Hepatic stellate cell (primary cell): ENCODE results near the gene HOXA3.

Experiments used
- DNase-seq: peaks from one replicate; pipeline ENCODE4 v3.0.0; 2011; ENCODE audit warnings: low spot score

The HOXA3 gene

DNA sequence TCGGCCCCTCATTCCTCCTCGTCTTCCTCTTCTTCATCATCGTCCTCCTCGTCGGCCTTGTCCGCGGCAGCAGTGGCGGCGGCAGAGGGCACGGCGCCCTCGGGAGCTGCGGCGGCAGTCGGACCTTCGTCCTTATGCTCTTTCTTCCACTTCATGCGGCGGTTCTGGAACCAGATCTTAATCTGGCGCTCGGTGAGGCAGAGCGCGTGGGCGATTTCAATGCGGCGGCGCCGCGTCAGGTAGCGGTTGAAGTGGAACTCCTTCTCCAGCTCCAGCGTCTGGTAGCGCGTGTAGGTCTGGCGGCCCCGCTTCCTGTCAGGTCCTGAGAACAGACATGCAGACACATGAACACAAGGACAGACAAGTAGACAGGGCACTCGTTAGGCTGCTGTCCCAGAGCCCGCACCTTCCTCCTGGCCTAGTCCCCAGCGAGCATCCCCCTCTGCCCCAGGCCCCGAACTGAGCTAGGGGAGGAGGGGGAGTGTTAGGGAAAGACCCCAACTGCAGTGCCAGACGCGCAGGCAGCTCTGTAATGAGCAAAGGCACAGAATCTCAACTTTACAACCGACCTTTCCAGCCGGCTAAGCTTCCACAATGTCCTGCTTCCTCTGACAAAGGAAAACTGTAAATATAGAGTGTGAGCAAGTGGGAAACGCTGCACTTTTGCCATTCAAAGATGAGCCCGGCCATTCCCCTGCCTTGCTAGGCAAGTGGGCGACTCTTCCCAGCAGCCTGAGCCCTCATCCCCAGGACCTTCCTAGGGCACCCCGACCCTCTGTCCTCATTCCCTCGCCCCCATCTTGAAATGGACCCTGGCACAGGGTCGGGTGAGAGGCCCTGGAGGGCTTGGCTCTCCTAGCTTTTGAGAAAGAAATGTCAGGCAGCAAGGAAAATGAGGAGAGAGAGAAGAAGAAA lies 2.8 kb upstream of the HOXA3 start:
- no peak for DNase-seq

DNA sequence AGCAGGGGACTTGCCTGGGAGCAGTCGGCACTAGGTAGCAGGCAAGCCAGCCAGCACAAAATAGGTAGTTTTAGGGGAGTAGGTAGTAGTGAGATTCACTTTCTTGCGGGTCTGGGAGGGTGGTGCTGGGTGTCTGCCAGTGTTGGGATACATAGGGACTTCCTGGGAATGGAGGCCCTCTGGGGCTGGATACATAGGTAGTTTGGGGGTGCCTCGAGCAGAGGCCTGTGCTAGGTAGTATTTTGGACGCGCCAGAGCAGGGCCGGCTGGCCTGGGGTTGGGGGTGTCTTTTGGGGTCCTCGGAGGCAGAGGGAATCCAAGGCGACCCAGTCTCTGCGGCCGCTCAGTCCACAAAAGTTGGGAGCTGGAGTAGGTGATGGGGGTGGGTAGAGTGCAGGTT lies 2.0 kb upstream of the HOXA3 start:
- no peak for DNase-seq

DNA sequence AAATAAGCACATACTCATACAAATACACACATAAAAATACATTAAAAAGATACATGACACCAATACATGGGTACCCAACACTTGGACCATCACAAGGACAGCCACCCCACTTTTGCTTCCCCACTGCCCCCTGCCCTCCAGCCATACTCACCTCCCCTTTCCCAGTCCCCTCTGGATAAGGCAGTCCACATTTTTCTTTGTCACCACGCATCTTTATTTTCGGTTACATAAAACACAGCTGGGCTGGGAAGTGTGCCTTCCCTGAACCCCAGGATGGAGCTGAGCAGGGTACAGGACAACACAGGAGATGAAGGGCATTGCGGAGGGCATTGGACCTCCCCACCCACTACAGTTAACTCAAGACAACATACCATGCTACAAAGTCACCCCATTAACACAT lies 1.1 kb upstream of the HOXA3 start:
- no peak for DNase-seq

DNA sequence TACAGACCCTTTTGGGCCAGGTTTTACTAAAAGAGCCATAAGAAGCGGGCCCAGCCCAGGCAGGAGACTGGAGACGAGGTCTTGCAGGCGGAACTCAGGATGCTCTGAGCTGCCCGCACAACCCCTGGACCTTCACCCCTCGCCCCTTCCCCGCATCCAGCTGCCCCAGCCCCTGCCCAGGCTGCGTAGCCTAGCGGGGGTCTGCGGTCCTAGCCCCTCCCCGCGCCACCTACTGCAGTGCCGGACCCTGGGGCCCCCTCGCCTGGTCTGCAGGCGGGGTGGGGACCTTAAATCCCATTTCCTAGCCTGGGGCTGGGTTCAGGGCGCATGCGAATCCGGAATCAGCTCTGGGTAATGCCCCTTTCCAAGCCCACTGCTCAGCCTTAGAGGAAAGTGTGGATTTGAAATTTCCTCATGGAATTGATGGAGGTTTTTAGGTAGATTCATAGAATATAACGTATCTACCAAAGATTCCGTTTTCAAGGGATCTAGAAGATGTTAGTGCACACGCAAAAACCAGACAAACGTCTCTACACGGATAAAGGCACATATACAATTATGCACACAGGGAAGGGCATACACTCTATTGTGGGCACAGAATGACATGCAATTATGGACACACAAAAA lies 546 bp upstream of the HOXA3 start:
- DNase-seq: no peak

DNA sequence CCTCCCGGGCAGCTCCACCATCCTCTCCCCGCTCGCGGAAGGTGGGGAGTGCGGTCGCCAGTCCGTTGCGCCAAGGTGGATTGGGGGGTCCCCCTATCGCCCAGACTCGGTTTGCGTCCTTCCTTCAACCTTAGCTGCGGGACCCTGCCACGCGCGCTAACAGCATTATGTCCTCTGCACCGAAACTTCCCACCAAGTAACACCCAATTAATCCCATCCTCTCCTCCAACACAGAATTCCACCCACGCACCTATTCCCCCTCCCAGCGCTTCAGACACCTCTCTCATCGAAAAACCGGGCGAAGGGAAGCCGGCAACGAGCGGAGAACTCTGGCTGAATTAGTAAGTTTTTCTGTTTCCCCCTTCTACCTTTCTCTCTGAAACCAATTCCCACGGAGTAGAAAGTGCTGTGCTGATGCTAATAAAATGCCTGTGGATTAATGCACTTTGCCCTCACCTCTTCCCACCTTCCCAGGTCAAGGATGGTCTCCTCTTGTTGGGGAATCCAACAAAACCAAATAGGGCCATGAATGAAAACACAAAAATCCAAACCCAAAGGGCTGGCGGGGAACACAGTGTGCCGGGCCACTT lies 947 bp downstream of the HOXA3 start:
- DNase-seq: no peak

DNA sequence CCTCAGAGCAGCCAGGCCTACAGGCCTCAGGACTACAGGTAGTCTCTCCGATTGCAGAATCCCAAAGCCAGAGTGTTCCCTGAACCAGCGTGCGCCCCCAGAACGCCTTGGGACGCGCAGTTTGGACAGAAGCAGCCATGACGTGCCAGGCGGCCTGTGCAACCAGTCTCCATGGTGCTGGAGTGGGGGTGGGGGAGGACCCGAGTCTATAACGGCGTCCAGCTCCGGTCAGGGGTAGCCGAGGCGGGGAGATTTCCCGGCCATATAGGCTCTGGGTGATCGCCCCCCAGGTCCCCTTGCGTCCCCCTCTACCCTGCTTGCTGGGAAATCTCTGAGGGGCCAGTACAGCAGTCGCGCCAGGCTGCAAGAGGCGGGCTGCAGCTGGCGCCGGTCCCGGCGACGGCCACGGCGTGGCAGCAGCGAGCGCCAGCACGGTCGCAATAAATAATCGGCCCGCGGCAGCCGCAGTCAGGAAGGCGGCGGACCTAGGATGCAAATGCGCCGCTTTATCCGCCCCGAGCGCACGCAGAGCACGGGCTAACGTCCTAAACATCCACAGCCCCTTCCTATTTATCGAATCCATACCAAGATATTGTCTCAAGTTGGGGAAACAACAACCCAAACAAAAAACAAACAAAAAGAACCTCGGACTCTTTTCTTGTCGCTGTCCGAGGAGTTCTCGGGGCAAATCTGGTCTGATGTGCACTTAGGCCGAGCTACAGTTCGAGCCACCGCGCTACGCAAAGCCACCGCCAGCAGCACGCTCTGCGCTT lies 1.6 kb downstream of the HOXA3 start:
- DNase-seq: peak; percentile 94

DNA sequence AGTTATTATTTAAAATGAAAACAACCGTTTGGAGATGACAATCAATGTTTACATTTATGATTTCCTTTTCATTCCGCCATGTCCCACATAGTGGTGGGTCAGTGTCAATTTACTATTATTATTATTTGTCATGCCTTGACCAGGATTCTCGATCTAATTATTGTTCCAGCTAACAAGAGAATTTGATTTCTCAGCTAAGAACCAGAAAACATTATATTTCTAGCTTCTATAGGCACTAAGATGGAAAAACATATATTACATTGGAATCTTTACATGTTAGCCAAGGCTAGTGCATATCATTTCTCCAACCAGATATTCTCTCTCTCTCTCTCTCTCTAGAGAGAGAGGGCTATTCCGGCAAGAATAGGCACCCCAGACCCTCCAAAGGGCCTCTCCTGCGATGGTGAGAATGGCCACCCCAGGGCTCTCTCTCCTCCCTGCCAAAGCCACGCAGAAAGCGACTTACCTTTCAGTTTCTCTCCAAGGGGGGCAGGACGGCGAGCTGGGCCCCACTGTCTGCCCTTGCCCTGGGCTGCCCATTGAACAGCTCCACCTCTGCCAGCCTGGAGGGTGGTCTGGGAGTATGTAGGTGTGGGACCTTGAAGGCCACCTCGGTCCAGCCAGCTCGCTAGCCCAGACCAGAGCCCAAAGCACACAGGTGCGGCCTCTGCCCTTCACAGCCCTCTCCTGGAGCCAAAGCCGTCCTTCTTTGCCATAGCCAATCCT lies 2.4 kb downstream of the HOXA3 start:
- DNase-seq: no peak

DNA sequence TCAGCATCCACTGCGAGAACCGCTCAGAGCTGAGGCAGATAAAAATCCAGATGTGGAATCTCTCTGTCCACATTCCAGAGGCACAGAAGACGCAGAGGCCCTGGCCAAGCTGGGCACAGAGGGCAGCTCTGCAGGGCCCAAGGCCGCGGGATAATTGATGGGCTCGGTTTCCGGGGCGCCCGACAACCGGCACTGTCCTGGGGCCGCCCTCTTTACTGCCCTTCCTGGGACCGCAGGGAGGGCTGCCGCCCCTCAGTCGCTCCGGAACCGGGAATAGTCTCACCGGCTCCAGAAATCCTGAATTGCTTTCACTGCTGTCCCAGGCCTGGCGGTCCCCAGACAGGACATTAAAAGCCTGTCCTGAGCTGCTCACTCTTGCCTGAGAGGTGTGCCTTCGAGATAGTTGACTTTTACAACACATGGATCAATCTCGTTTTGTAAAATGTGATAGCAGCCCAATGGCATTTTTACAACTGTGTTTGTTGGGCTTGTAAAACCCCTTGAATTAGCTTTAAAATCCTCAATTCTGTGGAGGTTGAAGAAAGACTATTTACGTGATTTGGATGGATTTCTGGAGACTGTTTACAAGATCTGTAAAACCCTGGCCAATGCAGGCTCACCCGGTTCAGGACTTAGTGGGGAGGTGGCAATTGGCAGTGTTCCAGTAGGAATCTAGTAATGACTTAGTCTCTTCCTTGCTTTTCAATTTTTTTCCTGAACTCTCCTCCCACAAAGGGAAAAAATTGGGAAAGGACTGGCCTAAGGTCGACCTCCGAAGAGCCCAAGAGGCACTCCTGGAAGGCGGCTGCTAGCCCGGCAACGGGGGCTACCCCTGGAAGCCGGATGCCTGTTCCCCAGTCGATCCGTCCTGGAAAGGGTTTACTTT lies 3.4 kb downstream of the HOXA3 start:
- DNase-seq: no peak

DNA sequence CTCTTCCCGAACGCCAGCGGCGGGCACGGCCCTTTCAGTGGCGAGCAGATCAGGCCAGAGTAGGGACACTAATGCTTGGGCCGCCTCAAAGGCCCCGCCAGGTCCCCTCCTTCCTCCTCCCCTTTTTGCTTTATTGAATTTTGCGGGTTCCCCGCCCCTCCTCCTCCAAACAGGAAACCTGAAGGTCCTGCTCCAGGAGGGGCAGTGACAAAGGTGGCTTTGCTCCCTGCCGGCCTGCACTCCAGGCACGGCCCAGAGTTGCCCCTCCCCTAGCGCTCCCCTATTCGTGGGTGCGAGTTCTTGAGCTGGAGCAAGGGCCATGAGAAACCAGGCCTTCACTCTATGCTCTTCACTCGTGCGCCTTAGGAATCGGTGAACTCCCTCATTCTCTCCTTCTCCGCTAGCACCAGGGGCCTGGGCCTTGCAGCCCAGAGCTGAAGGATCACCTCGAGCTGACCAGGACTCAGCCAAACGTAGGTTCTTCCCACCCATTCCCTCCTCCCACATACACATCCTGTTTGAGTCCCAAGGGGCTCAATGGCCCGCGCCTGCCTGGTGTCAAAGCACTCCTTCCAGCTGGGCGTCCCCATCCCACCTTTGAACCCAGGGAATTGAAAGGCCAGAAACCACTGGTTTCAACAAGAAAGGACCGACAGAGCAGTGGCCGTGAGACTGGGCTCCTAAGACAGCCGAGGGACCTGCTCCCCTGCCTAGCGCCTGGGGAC lies 4.2 kb downstream of the HOXA3 start:
- DNase-seq: no peak

DNA sequence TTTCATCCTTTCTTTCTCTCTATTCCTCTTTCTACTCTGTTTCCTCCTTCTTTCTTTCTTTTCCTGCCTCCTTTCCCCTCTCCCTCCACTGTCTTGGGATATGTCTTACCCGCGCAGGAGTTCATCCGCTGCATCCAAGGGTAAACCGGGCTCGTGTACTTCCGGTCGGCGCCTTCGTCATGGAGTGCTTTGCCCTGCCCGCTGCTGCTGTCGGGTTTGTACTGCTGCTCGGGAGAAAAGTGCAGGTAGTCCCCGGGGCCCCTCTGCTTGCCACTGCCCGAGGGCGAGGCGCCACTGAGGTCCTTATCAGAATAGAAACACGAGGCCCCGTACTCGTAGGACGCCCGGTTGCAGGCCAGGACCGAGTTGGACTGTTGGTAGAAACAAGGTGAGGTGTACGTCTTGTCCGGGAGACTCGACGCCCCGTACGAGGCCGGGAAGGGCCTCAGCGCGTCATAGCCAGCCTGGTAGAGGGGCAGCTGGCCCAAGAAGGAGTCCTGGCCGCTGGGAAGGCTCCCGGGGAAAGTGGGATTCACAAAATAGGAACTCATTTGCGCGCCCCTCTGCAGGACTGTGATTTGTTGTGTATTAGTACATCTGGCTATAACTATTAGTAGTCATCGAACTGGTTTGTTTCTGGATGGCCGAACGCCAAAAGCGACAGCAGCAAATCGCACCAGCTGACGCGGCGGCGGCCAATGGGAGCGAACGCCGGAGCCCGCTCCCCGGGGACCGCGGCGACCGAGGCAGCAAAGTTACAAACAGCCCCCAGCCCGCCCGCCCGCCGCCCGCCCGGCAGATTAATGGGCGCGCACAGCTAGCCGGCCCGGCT lies 5.0 kb downstream of the HOXA3 start, which contains the start of gene HOXA6:
TSS of gene HOXA6 (minus strand) at position 576 of the 832 bp plus-strand sequence. CDS start at position 551, 25 bp downstream.
- no peak for DNase-seq

DNA sequence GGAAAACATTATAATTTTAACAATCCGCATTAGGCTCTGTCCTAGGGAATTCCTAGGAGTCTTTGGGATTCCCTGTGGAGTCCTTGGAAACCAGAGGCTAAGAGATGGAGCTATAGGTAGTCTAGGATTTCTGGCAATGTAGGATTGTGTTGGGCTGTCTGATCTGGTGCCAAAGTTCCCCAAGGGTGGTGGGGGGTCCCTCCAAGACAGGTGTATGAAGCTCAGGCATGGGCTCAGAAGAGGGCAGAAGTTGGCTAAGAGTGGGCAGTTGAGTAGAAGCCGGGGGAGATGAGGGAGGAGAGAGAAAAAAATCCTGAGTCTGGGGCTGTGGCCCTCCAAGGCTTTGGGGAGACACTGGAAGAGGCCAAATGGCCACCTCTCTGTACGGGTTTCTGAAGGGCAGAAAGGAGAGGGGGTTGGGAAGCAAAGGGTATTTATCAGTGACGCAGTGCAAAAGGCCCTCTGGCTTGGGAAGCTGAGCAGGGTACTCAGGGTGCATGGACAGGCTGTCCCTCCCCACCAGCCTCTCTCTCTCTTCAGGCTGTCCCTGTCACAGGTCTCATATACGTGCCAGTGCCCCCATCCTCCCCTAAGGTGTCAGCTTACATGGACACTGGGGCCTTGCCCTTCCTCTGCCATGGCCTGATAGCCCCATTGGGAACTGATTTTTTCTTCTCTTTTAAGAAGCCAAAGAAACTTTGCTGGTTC lies 5.7 kb downstream of the HOXA3 start:
- DNase-seq: no peak

DNA sequence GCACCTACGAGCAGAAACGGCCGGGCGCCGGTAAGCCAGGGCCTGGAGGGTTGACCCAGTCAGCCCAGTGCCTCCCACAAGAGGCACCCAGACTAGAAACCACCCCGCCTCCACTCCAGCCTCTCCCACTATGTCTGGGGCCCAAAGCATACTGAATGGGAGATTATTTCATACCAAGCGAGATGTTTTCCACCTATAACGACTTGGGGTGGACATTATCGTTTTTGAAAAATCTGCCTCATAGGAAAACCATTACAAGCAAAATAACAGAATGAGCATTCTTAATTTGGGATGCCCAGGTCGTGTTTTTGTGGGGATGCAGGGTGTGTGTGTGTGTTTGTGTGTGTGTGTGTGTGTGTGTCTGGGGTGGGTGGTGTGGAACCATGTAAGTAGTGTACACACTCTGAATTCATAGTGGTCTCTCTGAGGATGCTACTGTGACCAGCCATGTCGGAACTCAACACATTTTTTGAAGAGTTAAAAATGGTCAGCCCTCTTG lies 6.4 kb downstream of the HOXA3 start:
- DNase-seq: no peak

DNA sequence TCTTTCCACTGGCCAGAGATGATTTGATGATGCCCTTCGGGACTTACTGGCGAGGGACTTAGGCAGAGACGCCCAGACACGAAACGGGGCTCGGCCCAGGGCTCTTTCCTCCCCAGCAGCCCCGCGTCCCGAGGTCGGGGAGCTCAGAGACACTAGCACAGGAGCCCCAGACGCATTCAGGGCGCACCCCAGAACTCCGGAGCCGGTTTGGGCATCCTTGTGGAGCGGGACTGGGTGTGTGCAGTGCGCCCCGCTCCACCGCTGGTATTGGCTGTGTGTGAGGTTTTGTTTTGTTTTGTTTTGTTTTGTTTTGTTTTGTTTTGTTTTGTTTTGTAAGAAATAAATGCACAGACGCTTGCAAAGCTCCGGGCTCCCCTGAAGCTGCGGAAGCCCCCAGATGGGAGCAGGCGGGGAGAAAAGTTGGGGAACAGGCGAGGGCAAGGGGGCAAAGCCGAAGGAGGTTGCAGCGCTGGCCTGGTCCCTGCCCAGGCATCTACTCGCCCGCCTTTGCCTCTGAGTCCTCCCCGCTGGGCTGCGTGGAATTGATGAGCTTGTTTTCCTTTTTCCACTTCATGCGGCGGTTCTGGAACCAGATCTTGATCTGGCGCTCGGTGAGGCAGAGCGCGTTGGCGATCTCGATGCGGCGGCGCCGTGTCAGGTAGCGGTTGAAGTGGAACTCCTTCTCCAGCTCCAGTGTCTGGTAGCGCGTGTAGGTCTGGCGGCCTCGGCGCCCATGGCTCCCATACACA lies 7.0 kb downstream of the HOXA3 start:
- no peak for DNase-seq

DNA sequence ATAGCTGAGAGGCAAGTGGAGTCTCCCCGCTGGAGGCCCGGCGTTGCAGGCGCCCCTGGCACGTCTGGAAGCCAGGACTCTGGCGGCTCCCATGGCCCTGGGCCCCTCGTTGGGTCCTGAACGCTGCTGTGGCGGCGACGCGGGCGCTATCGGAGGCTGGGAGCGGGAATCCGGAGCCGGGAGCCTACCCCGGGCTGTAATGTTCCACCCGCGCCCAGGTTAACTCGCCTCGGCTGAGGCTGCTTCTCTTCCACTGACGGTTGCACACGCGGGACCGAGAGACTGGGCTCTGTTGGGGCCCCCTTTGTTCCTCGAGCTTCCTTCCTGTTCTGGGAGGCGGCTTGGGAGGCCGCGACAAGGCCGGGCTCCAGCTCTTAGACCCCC lies 7.6 kb downstream of the HOXA3 start:
- no peak for DNase-seq

DNA sequence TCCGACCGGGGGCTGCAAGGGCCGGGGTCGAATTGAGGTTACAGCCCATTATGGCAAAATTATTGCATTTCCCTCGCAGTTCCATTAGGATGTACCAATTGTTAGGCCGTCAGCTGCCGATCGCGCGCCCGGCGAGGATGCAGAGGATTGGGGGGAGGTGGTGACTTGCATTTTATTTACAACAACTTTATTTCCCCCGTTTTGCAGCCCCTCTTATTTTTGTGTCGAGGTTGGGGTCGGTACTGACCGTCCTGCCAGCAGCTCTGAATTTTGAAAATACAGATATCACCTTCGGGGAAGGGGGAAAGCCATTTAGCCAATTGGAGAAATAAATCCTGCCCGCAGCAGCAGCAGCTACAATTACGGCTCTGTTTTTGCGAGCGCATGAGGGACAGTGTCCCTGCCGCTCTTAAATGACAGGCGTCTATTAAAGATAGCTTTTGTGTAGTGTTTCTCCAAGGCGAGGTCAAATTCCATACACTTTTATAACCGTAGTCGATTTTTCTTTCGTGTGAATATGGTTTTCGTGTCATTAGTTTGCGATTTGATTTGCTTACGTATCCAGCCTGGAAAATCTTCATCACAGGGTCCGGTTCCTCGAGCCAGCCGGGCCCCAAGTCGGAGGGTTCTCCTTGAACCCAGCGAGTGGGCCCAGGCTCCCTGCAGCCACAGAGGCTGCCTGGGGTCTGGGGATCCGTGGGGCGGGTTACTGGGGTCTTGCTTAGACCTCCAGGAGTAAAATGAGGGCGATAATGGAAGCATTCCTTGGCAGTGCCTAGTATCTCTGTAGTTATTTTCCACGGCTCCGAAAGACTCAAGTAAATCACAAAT lies 8.2 kb downstream of the HOXA3 start:
- no peak for DNase-seq
